NCI-H1694 treated with DMSO at 0.1 percent for 48 hours (cell line): ENCODE results near the gene WWTR1.

Source experiments
- DNase-seq: peaks from one replicate; lab custom pipeline; 2025; lab: John Stamatoyannopoulos, UW

The WWTR1 gene

DNA sequence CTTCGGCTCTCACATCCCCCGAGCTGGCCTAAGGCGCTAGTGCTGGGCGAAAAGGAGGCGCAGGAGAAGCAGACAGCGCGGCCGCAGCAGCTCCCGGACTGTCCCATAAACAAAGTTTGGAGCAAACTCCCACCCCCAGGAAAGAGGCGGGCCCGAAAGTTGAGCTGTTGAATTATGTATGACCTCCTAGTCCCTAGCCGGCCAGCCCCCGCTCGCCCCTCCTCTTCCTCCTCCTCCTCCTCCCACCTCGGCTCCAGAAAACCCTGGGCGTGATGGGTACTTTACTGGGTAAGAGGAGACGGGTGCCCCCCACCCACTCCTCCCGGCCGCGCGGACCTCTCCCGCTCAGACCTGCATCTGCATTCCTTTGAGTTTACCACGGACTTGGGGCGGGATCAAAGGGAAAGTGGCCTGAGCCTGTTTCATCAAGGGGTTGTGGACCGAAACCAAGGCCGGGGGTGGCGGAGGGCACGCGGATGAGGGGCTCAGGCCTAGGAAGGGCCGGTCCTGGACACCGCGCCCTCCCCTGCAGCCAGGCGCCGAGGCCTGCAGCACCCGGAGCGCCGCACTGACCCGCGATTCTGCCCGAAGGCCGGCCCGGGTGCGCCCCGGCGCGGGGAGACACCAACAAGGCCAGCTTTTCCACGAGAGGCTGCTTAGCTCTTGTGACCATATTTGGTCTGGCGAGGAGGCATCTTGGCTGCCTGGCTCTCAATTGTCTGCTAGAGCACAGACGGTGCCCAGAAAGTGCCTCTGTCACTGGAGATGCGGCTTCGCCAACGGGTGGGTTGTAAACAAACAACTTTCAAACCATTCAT, at the start of gene WWTR1:
Gene WWTR1 (minus strand): TSS at position 100 of the 818 bp plus-strand sequence. CDS start 719 bp downstream, outside the sequence.
- no peak for DNase-seq

DNA sequence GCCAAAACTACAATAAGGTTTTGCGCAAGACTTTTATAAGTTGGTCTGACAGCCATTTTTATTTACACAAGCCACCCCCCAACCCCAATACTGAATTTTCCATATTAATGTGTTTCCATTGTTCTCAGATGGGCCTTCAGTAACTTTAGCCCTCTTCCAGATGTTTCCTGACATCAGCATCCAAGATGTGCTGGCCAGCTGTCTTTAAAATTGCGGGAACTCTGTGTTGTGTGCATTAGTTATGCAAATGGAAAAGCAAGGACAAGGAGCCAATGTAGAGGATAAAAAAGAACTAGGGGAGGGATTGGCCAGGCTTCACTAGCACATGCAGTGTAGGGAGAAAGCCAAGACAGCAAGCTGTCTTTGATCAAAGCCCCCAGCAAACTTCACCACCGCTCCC, 49.1 kb upstream of the WWTR1 start:
- no peak for DNase-seq

- DNase-seq = no peak
Measured at GRCh38 chr3:149705416-149705815, 47.6 kb upstream of the WWTR1 start.

- no peak for DNase-seq
Measured at GRCh38 chr3:149703466-149703865, 45.6 kb upstream of the WWTR1 start.

DNA sequence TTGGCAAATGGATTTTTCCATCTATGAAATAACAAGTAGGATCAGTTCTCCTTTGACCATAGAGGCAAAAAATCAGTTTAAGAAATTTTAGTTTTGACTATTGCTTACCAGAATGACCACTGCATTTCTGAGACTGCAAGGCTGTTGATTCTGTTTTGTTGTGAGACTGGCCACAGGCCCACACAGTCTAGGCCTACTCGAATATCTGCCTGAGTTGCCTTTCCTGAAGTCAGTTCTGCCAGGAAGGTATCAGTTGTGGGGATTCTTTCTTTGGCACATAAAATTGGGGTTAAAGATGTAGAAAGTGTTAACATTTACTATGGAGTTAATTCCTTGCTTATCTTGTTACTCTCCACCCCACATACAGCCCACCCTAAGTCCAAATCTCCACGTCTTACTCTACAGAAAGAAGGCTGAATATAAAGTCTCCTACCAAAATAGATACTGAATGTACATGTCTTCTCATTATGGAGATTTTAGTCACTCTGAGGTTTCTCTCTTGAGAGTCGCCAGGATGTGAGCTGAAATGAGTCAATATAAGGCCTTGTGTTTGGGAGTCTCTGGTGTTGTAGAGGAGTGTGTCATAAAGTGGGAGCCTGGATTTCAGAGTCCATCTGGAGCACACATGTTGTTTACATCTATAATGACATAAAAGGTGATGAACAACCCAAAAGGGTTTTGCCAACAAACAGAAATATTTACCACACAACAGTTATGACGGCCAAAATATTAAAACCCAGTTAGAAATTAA, 45.0 kb upstream of the WWTR1 start:
- no peak for DNase-seq

DNA sequence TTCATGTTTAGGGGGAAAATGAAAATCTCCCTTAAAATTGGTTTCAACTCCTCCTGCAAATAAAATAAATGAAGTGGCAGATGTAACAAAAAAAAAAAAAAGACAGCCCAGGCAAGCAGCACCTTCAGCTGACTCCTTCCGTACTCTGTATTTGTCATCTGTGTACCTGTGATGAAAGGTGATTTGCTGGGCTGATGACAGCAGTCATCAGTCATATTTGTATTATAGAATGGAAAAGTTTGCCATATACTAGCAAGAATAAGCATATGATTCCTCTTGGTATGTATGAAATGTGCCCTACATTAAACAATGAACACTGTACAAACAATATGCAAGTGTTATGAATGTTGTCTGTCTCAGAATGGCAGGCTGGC, 44.1 kb upstream of the WWTR1 start:
- DNase-seq = no peak

DNA sequence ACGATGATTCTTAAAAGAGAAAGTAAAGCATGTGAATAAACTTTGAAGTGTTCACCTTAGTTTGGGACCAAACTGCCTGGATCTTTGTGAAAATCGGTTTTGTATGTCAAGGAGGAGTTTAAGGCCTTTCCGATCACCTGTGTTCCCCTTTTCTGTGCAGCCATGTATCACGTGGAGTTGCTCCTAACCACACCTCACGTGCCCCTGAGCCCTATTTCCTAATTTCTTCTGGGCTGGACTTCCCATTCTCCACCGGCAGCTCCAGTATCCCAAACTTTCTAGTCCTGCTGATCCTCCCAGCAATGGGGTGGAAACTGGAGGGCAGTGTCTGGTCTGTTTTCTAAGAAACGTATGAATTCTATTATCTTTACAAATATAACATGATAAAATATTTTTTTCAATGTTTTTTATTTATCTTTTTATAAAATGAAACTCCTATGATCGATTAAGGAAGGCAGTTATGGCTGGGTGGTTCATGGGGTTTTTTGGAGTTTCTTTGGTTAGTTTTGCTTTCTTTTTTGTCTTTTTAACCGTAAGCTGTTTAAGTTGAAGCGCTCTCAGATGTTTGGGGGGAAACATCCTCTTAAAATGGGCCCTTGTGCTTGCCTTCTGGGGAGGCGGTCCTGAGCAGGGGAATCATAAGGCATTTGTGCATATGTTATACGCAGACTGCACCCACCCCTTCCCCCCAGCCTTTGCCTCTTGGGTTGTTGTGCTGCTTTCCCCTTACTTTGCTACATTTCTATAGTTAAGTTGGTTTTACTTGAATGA, 43.6 kb upstream of the WWTR1 start:
- no peak for DNase-seq

- no peak for DNase-seq
Measured at GRCh38 chr3:149688122-149688757, 30.4 kb upstream of the WWTR1 start.

GRCh38 chr3:149686996-149687395, 29.2 kb upstream of the WWTR1 start:
- DNase-seq = no peak

GRCh38 chr3:149678351-149678950, 20.6 kb upstream of the WWTR1 start:
- DNase-seq = no peak

DNA sequence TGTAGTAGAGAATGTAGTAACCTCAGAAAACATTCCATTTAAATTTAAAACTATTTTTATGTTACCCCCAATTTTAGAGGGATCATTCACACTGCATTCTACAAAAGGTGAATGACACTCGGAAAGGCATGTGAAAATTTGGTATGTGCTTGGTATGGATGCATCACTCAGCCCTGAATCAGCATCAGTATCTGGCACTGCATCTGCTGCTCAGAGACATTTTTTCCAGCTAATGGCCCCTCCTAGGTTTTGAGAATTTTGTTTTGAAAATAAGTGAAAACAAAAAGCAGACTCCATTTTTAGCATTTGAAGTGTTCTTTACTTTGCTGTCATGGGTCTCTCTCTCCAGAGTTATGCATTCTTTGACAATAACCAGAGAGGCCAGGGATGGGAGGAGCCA, 15.6 kb upstream of the WWTR1 start:
- DNase-seq = no peak

DNA sequence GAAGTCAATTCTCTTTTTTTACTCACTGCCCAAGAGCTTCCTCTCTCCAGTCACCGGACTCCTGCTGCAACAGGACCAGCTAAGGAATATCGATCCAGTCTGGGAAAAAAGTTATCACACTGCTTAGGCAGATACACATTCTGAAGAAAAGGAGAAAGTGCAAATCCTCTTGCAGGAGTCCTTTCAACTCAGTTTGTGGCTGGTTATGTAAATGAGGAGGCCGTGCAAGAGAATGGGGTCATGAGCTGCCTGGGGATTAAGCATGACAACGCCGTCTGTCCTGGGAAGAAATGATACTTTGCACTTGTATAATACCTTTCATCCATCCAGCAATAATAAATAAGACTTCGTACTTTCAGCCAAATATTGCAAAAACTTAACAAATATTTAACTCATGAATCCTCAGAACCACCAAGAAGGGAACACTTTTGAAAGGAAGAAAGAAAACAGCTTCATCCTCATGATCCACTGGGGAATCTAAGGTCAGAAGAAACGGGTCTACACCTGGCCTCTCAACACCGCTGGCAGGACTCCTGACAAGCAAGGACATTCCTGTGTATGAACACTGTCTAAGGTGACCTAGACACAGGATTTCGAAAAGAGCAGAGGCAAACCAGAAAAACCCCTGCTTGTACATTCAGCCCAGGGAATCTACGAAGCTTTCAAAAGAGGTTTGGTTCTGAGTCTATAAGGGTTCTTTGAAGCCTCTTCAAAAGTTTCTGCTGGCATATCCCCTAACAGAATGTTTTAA, 13.1 kb upstream of the WWTR1 start:
- DNase-seq = no peak

DNA sequence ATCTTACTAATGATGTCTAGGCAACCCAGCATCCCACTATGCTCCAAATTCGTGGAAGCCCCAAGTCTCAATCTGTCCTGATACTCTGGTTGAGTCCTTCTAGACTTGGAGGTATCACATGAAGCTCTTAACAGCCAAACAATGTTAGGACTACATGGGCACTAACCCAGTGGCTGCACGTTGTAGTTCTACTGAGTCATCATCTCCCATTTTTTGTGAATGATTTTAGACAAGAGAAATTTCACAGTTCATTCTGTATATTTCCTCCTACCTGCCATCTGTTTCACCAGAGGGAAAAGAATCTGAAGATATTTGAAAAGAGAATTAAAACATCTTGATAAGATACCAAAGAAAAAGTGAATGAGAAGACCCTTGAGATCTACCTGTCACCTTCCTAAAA, 9.8 kb upstream of the WWTR1 start:
- DNase-seq = no peak

DNA sequence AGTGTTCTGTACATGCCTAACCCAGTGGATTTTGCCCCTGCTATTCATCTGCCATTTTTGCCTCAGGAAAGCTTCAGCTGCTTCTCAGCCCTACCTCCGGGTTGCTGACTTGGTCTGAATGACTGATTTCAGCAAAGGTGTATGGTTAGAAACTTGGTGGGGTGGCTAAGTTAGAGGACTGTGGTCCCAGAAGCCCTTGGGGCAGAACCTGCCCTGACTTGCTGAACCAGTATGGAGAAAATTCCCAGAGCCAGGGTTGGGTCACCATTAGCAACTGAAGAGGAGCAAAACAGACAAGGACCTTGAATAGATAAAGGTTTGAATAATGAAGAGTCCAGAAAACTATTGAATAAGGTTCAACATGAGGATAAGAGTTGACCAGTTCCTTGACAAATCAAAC, 6.1 kb upstream of the WWTR1 start:
- no peak for DNase-seq

DNA sequence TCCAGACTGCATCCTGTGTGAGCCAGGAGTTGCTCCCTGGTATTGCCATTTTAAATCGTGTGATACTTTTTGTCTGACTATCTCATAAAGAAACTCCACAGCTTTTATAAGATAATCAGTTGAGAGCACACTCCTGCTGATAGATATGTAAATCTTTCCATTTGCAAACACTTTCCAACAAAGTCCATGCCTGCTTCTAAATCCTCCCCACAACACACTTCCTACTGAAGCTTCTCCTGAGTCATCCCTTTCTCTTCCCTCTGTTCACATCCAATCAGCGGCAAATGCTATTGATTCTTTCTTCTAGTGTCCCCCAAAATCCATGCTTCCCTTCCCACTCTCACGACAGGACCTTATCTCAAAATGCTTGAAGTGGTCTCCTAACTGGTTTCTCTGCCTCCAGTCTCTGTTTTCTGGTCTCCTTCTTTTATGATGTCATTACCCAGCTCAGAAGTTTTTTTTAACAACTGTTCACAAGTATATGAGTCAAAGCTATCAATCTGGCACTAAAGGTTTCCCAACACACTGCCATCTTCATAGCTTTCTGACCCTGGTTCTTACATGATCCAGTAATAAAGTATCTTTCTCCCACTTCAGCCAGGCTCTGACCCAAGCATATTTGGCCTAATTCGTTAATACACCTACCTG, 4.5 kb upstream of the WWTR1 start:
- no peak for DNase-seq

DNA sequence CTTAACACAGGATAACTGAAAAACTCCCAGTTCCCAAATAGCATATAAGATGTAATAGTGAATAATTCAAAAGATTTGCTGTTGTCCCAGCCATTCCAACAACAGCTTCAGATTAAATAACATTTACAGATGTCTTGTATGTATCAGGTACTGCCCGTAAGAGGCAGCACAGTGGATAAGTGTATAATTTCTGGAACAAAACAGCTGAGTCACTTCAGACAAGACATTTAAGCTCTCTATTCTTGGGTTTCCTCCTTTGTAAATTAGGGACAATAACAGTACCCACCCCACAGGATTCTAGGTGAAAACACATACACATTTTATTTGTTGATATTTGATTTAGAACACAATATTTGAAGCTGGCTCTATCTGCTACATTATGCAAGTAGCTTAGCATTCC, 2.6 kb upstream of the WWTR1 start:
- DNase-seq = no peak

DNA sequence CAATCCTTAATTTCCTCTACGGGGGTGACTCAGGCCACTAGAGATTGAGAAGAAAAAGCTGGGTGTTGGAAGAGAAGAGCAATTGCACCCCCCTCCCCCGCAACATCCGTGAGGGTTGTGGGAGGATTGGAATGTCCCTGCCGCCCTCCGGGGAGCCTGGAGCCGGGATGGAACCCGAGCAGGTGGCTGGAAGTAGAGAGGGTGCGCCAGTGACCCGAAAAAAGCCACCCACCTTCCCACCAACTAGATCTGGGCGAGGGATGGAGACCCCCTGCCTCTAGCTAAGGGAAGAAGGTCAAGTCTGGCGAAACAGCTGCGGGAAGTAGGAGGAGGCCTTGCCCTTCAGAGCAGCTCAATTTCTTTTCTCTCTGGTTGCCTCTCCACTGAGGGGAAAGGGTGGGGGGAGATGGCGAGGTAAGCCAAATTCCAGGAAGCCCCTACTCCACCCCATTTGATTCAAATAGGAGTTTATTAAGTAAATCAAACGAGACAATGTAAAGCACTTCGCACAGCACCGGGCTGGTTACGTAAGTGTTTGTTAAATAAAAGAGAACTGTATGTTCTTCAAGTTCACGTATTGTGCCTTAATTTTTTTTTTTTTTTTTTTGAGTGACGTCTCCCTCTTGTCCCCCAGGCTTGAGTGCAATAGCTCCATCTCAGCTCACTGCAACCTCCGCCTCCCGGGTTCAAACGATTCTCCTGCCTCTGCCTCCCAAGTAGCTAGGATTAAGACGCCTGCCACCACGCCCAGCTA, 1.1 kb upstream of the WWTR1 start:
- no peak for DNase-seq

DNA sequence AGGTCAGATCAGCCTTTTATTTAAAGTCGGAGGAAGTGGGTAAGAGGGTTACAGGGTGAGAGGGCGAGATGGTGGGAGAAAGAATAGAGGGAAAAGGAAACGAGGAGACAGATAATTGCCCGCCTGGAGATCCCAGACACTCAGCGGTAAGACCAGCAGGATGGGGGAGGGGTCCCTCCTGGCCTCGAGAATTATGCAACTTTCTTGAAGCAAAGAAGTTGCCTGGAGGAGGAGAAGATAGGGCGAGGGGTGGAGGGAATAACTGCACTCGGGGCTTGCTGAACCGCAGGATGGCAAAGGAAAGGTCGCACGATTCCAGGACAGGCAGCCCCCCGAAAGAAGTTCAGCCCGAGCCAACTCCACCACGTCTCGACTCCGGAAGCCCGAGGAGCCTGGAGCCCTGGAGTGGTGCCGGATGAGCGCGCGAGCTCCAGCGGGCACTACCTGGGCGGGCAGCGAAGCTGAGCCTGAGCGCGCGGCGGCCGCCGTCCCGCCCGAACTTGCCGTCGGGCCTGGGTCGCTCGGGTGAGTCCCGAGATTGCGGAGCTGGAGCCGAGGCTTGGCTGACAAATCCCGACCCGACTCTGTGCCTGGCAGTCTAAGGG, 402 bp downstream of the WWTR1 start:
- DNase-seq = no peak

- no peak for DNase-seq
Measured at GRCh38 chr3:149655826-149656574, 1.8 kb downstream of the WWTR1 start.
